Peyer's patch (tissue), 4 donors: ENCODE results near the gene GFM2.

ENCODE experiments used
- POLR2A ChIP-seq, 2 donors: fragments of 450-650 bp; IDR thresholded peaks; one replicate each; pipeline ENCODE4 v1.5.1; 2017; ENCODE audit warnings: antibody characterized with exemption in 2 of 2, mild to moderate bottlenecking in 2 of 2, moderate library complexity in 2 of 2
- TF ChIP-seq, protein P1 (sequence below), 6 experiments: fragments of 450-650 bp in 4 of 6; fragments of 200-600 bp in 2 of 6; sonication (generic) in 1 of 6; IDR thresholded peaks; one replicate each; pipeline ENCODE4 v1.5.1; 2017 to 2019; ENCODE audit warnings: antibody characterized with exemption in 6 of 6, mild to moderate bottlenecking in 3 of 6, moderate library complexity in 1 of 6

DNA sequence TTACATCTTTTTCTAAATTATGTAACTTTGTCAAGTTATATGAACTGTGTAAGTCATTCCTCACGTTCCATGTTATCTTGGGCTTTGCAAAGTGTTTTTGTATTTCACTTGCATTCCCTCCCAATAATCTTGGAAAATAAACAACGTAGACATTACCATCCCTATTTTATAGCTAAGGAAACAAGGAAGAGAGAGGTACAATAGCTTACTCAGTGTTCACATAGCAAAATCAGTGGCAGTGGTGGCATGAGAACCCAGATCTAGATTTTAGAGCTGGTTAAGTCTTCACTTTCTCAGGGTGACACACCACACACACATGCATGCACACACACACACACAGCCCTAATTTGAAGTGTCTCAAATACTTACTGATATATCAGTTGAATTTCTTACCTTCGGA, 34.3 kb upstream of the GFM2 start:
- no peak for TF ChIP-seq POLR2A (IDR thresholded peaks at IDR 0.05)
- TF ChIP-seq, protein P1, sequence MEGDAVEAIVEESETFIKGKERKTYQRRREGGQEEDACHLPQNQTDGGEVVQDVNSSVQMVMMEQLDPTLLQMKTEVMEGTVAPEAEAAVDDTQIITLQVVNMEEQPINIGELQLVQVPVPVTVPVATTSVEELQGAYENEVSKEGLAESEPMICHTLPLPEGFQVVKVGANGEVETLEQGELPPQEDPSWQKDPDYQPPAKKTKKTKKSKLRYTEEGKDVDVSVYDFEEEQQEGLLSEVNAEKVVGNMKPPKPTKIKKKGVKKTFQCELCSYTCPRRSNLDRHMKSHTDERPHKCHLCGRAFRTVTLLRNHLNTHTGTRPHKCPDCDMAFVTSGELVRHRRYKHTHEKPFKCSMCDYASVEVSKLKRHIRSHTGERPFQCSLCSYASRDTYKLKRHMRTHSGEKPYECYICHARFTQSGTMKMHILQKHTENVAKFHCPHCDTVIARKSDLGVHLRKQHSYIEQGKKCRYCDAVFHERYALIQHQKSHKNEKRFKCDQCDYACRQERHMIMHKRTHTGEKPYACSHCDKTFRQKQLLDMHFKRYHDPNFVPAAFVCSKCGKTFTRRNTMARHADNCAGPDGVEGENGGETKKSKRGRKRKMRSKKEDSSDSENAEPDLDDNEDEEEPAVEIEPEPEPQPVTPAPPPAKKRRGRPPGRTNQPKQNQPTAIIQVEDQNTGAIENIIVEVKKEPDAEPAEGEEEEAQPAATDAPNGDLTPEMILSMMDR (IDR thresholded peaks at IDR 0.05) = no peak
